Renal cortex interstitium (tissue), 11 donors: Measurements from ENCODE around the gene S100A2. TPM values are rescaled to one million over a fixed set of nuclear protein-coding genes. Genes with fewer than 3 reads are reported as not detected.
"Not testable (repeated sequence)": the region's sequence is repeated elsewhere in the genome, so short reads cannot be mapped to it uniquely, and the experiment has no call there.

Experiments
- DNase-seq, 11 donors: peaks; one replicate each; pipeline ENCODE4 v3.0.0-alpha.2; 2013; ENCODE audit warnings: low read depth in 9 of 11, low spot score in 4 of 11; ENCODE audit errors: extremely low read depth in 1 of 11
- polyA plus RNA-seq, 3 donors: library from polyadenylated mRNA; unstranded; fragments of 120-200 nt; gene quantifications; one replicate each; pipeline ENCODE4 v1.2.1, GENCODE V29; 2013; ENCODE audit not compliant: insufficient read length in 3 of 3

The S100A2 gene
- polyA plus RNA-seq, 3 donors, result 3.8 to 9.8 (median 4.1) TPM

DNA sequence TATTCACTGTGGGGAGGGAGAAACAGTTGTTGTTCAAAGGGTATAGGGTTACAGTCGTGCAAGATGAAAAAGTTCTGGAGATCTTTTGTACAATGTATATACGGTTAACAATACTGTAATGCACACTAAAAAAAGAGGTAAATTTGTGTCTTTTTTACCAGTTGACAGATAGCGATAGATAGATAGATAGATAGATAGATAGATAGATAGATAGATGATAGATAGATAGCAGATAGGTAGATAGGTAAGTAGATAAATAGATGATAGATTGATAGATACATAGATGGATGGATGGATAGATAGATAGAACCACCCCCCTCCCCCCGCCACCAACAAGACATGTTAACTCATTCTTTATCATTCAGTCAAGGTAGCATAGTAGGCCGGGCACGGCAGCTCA is 37.1 kb upstream of the S100A2 start:
- no peak for DNase-seq

DNA sequence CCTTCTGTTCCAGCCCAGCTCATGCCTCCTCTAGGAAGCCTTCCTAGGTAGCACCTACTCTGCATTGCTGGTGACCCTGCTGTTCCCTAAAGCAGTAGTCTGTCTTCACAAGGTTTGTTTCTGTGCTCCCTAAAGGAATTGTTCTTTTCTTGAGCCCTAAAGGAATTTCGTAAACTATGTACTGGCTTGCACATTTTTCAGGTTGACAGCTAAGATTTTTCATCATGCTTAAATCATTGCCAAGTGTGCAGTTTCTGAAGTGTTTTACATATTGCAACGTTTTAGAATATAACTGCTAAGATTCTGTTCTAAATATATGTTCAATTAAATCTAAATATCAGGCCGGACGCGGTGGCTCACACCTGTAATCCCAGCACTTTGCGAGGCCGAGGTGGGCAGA is 34.2 kb upstream of the S100A2 start:
- DNase-seq, result no peak

DNA sequence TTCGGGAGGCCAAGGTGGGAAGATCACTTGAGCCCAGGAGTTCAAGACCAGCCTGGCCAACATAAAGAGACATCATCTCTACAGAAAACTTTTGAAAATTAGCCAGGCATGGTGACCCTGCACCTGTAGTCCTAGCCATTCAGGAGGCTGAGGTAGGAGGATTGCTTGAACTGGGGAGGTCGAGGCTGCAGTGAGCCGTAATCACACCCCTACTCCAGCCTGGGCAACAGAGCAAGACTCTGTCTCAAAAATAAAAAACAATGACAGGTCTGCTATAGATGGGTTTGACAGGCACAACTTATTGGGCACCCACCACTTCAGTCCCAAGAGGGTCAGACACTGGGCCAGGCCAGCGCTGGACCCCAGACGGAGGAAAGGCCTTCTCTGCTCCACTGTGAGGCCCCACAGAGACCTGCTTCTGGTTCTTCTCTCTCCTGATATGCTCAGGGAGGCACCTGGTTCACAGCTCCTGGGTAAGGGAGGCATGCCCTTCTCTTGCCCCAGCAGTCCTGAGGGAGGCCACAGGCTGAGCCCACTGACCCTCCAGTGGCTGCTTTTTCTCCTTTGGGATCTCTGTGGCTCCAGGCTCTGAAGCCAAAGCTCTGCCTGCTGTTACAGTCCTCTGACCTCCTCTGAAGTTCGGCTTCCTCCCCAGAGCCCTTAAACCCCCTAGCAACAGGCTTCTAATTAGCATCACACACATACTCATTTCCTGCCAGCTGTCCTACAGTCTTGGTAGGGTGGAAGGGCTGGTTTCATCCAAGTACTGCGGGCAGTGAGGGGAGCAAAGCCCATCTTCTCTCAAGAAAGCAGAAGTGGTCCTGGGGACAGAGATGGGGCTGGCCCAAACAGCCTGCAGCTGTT is 32.9 kb upstream of the S100A2 start:
- DNase-seq, result no peak

DNA sequence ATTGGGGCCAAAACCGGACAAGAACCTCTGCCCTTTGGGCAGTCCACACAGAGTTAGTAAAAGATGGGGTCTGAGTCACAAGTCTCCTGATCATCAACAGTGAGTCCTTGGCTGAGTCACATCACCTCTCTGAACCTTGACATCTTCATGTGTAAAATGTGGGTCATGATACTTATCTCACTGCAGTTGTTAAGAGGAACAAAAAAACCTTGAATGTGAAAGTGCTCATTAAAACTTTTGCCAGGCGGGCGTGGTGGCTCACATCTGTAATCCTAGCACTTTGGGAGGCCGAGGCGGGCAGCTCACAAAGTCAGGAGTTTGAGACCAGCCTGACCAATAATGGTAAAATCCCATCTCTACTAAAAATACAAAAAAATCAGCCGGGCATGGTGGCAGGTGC is 31.6 kb upstream of the S100A2 start:
- no peak for DNase-seq

DNA sequence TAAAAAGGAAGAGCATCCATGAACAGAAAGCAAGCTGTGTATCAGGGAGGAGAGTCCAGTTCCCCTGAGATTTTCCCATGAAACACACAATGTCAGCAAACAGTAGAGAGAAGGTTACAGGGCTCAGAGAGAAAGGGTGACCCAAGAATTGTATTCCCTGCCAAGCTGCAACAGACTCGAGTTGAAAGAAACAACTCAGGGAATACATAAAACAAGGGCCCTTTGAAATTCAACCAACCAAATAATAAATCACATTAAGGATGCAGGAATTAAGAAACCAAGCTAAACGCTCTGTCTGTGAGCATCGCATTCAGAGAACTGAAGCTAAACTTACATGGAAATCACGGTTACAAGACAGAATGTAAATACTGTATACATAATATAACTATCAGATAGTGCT is 27.1 kb upstream of the S100A2 start:
- DNase-seq, result no peak

DNA sequence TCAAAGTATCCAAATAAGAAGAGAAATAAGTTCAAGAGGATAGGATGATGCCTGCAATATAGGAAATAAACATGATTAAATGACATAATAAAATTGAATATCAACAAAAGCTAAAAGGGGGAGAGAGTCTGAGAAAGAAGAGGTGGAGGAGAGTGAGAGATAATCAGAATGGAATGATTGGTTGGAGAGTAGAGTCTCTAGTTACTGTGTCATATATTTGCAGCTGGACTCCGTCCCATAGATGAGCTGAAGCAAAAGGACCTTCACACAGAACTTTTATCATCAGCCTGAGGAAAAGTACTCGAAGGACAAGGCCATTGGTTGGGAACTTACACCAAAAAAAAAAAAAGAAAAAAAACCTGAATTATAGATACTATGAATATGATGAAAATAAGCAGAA is 22.8 kb upstream of the S100A2 start:
- DNase-seq, result no peak

DNA sequence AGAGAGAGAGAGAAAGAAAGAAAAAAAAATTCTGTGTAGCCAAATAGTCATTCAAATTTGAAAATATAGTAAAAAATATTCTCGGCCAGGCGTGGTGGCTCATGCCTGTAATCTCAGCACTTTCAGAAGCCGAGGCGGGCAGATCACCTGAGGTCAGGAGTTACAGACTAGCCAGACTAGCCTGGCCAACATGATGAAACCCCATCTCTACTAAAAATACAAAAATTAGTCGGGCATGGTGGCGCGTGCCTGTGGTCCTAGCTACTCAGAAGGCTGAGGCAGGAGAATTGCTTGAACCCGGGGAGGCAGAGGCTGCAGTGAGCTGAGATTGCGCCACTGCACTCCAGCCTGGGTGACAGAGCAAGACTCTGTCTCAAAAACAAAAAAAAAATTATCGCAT is 22.4 kb upstream of the S100A2 start:
- not testable (repeated sequence) for DNase-seq

DNA sequence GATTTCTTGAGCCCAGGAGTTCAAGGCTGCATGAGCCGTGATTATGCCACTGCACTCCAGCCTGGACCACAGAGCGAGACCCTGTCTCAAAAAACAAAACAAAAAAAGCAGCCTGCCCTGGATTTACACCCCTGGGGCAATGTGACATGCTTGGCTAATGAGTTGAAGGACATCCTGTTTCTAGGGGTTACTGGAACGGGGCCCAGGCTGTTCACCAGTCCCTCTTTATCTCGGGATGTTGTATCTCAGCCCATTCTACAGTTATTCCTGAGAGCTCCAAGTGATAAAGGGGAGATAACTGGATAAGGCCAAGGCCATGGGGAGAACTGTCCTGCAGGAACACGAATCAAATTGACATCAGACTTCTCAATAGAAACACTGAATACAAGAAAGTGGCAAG is 21.7 kb upstream of the S100A2 start:
- no peak for DNase-seq

DNA sequence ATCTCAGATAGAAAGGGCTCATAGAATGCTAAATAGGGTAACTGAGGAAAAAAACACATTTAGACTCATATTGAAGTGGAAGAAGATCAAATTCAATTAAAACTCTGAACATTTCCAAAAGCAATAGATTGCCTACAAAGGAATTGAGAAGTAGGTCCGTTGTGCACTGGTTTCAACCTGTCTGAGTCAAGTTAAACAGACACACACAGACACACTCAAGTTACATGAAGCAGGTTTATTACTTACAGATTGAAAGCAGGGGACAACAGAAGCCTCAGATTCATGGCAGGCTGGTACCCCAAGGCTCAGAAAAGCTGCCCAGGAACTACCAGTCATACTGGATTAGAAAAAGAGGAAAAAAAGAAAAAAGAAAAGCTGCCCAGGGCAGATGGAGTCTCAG is 20.7 kb upstream of the S100A2 start:
- DNase-seq, result no peak

DNA sequence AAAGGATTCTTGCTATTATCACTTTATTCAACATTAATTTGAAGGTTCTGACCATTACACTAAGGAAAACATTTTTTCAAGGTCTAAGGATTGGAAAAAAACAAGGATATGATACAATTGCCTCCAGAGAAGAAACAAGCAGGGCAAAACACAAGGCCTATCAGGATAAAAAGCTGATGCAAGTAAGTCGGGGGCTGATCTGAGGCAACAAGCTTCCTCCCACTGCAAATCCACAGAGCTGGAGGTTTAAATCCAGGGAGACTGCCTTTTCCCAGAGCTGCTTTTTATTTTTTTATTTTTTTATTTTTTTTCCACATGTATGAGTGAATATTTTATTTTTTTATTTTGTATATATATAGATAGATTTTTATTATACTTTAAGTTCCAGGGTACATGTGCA is 19.4 kb upstream of the S100A2 start:
- DNase-seq, result no peak

DNA sequence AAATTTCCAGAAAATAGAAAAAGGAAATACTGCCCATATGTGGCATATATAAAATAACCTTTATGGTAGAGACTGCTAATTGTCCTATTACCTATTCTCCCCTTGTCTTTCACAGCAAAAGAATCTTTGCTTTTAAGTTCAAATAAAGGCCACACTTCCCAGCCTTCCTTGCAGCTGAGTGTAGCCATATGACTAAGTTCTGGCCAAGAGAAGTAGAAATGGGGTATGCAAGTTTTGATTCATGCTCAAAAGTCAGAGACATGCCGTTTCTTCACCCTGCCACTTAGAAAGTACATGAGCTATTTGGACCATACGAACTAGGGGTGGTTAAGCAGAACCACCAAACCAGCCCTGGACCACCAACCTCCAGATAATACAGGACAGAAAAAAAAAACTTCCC is 18.3 kb upstream of the S100A2 start:
- no peak for DNase-seq

DNA sequence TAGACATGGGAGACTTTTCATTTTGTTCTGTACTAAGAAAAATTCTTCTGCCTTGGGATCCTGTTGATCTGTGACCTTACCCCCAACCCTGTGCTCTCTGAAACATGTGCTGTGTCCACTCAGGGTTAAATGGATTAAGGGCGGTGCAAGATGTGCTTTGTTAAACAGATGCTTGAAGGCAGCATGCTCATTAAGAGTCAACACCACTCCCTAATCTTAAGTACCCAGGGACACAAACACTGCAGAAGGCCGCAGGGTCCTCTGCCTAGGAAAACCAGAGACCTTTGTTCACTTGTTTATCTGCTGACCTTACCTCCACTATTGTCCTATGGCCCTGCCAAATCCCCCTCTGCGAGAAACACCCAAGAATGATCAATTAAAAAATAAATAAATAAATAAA is 17.9 kb upstream of the S100A2 start:
- not testable (repeated sequence) for DNase-seq

DNA sequence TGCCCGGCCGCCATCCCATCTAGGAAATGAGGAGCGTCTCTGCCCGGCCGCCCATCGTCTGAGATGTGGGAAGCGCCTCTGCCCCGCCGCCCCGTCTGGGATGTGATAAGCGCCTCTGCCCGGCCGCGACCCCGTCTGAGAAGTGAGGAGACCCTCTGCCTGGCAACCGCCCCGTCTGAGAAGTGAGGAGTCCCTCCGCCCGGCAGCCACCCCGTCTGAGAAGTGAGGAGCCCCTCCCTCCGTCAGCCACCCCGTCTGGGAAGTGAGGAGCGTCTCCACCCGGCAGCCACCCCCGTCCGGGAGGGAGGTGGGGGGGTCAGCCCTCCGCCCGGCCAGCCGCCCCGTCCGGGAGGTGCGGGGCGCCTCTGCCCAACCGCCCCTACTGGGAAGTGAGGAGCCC is 17.2 kb upstream of the S100A2 start:
- not testable (repeated sequence) for DNase-seq

DNA sequence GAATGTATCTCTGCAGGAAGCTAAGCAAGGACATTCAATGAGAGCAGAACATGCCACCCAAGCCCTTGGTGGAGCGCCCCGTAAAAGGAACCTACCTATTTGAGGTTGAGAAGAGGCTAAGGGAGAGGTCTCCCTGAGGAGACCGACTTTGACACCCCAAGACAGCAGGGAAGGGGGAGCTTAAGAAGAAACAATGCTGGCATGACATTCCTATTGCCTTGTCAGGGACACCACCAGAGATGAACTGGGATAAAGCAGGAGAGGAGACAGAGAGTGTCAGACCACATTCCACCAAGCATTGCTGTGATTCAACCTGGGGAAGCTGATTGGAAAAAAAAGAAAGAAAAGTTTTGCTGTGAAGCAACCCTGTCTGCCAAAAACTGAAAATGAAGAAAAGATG is 13.3 kb upstream of the S100A2 start:
- no peak for DNase-seq

DNA sequence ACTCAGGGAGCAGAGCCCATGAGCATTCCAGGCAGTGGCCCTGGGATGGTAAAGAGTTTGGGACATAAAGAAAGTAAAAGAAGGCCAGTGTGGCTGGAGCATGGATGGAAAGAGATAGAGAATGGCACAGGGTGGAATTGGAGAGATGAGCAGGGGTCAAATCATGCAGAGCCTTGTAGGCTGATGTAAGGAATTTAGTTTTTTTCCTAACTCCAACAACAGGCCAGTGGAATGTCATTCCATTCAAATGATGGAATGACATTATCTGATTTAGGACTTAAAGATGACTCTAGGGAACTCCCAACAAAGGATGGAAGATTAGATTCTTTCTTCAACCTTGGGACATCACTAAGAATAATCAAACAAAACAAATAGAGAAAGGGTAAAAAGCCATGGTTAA is 12.8 kb upstream of the S100A2 start:
- no peak for DNase-seq

DNA sequence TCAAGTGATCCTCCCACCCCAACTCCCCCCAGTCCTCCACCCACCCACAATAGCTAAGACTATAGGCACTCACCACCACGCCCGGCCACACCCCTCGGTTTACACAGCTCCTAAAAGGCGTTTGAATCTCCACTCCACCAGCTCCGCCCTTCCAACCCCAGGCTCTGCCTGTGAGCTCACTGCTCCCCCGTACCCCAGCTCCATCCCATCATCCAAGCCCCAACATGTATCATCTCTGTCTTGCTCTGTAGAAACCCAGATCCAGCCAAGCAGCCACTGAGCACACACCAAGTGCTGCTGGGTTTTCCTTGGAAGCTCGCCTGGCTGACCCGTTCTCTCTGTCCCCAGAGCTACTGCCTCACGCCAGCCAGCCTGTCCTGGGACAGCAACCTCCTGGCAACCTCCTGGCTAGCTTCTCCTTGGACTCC is 12.0 kb upstream of the S100A2 start:
- no peak for DNase-seq

DNA sequence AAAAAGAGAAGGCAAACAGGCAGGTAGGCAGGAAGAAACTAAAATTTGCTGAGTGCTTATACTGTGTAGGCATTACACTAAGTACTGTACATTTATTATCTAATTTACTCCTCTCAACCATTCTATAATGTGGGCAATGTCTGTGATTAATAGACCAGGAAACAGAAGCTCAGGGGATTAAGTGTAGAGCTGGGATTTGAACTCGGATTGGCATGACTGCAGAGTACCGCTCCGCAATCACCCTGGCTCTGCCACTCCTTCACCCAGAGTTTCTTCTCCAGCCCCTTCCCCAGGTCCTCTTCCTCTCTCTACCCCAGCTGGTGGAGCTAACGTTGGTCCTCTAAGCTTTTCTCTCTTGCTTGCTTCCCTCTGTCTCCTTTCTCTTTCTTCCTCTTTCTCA is 11.5 kb upstream of the S100A2 start:
- DNase-seq, result no peak

DNA sequence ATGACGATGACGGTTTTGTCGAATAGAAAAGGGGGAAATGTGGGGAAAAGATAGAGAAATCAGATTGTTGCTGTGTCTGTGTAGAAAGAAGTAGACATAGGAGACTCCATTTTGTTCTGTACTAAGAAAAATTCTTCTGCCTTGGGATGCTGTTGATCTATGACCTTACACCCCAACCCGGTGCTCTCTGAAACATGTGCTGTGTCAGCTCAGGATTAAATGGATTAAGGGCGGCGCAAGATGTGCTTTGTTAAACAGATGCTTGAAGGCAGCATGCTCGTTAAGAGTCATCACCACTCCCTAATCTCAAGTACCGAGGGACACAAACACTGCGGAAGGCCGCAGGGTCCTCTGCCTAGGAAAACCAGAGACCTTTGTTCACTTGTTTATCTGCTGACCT is 9.9 kb upstream of the S100A2 start:
- DNase-seq, result not testable (repeated sequence)

DNA sequence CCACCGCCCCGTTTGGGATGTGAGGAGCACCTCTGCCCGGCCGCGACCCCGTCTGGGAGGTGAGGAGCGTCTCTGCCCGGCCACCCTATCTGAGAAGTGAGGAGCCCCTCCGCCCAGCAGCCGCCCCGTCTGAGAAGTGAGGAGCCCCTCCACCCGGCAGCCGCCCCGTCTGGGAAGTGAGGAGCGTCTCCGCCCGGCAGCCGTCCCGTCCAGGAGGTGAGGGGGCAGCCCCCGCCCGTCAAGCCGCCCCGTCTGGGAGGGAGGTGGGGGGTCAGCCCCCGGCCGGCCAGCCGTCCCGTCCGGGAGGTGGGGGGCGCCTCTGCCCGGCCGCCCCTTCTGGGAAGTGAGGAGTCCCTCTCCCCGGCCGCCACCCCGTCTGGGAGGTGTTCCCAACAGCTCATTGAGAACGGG is 9.4 kb upstream of the S100A2 start:
- DNase-seq, result not testable (repeated sequence)

DNA sequence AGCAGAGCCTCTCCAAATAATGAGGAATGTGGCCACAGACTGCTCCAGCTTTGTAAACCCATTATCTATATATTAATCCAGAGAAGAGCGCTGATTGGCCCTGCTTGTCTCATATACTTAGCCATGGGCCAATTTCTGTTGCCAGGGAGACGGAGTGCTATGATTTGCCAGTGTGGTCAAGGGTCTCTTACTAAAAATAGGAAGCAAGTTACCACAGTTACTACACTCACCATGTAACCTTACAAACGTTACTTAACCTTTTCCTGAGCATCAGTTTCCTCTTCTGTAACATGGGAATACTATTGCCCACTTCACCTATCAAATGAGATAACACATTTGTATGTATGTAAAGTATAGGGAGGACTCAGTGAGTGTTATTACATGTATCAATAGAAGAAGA is 7.7 kb upstream of the S100A2 start:
- DNase-seq, result no peak

DNA sequence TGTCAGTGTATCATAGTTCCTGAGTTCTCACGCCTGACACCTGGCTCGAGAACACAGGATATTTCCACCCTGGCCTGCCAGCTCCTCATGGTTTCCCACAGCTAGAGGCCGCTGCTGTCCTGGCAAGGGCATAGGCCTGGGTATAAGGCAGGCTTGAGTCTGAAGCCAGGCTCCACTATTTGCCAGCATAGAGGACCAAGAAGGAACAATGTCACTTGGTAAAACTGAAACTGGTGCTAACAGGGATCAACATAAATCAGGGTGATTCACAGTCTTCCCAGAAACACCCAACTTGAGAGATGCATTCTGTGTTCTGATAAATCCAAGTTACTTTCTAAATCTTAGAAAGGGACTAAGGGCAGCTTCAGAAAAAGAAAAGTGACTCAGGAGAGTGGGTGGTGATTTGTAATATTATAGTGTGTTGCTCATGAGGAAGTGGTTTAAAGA is 6.9 kb upstream of the S100A2 start:
- DNase-seq, result peak in 2 of 11 donors; percentile 69 to 72
